Measurements from ENCODE around the gene THG1L.

The THG1L gene

GRCh38 chr5:157743163-157744050, 12.2 kb downstream of the THG1L start, which contains the start of gene LSM11:
Gene LSM11 (plus strand): TSS chr5:157743712. CDS start chr5:157743751, 39 bp downstream.
- TF ChIP-seq CTCF (IDR thresholded peaks at IDR 0.05; ENCODE audit: low read depth, low read length, missing control alignments), result peak; percentile 98
- DNase-seq (ENCODE audit: low read depth), result peak; percentile 44
- peak within 1 kb of the TSS; percentile 65 for H3K4me3 ChIP-seq (ENCODE audit: low read depth, low read length)

DNA sequence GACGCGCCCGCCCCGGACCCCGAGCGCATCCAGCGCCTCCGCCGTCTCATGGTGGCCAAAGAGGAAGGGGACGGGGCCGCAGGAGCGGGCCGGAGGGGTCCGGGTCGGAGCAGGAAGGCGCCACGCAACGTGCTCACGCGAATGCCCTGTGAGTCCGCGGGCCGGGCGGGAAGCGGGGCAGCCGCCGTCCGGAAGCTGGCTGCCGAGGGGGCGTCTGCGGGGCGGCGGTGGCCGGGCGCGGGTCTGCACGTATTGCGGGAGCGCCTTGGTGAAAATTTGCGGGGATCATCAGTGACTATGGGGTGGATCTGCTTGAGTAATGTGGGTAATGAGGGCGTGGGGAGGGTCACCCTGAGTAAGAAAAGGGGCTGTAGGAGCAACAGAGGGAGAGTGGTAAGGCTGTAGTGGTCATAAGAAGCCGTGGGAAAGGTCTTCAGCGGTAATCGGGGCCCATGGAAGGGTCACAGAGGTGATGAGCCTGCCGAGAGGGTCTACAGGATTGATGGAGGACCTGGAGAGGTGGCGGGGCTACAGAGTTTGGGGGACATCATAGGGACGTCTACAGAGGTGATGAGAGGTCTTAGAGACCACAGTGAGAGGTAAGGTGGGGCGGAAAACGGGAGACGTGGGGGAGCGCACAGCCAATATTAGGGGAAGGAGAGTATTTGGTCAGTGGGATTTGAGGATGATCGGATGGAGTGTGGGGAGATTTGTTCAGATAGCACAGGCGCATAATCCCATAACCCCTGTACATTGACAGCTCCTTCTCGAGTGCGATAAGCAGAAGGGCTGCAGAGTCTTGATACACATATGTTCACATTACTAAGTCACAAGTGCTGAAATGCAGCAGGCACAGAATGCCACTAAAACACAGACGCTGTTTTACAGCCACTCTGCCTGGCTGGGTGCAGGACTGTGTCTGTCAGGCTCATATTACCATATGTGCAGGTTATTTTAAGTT, 13.1 kb downstream of the THG1L start:
- no peak for TF ChIP-seq CTCF (IDR thresholded peaks at IDR 0.05; ENCODE audit: low read depth, low read length, missing control alignments)
- DNase-seq (ENCODE audit: low read depth), result no peak

GRCh38 chr5:157745041-157745456, 13.8 kb downstream of the THG1L start:
- DNase-seq (ENCODE audit: low read depth), result no peak
- no peak overlapping the region for H3K4me3 ChIP-seq (ENCODE audit: low read depth, low read length)
- no peak for TF ChIP-seq CTCF (IDR thresholded peaks at IDR 0.05; ENCODE audit: low read depth, low read length, missing control alignments)

More for the DNA sequence above, 13.1 kb downstream of the THG1L start:
- peak overlapping the region; percentile 65 for H3K4me3 ChIP-seq (ENCODE audit: low read depth, low read length)

DNA sequence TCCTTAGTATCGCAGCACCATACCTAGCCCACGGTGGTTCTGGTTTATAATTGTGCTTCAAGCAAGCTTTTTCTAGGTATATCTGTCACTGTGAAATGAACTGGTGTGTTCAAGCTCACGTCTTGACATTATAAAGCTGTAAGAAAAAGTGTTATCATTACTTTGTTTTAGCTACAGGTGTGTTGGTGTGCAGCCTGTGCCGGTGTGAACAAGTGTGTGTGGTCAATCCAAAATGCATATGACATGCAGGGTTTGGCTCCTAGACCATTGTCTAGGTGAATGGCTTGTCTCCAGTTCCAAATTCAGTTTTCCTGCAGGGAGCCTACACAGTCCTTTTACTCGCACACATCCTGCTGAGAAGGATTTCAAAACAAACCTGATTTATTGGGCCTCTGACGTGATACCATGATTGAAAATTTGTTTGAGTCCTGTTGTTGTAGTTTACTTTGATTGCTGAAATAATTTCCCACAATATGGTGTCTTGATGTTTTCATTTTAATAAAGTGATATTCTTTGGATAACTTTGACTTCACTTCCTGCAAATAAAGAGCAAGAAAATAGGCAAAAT, 16.0 kb downstream of the THG1L start:
- DNase-seq (ENCODE audit: low read depth), result no peak
- no peak overlapping the region for H3K4me3 ChIP-seq (ENCODE audit: low read depth, low read length)
- TF ChIP-seq CTCF (IDR thresholded peaks at IDR 0.05; ENCODE audit: low read depth, low read length, missing control alignments), result no peak

GRCh38 chr5:157747766-157748700, 16.8 kb downstream of the THG1L start:
- H3K4me3 ChIP-seq (ENCODE audit: low read depth, low read length), result no peak overlapping the region
- no peak for TF ChIP-seq CTCF (IDR thresholded peaks at IDR 0.05; ENCODE audit: low read depth, low read length, missing control alignments)
- no peak for DNase-seq (ENCODE audit: low read depth)

Measured in GM12864 (cell line).